ENCODE results near the gene WDTC1. TPM values are rescaled to one million over a fixed set of nuclear protein-coding genes. Genes with fewer than 3 reads are reported as not detected.

WDTC1 gene
- total RNA-seq, 2 donors from 2014 or later = 22.7 to 28.3 TPM

DNA sequence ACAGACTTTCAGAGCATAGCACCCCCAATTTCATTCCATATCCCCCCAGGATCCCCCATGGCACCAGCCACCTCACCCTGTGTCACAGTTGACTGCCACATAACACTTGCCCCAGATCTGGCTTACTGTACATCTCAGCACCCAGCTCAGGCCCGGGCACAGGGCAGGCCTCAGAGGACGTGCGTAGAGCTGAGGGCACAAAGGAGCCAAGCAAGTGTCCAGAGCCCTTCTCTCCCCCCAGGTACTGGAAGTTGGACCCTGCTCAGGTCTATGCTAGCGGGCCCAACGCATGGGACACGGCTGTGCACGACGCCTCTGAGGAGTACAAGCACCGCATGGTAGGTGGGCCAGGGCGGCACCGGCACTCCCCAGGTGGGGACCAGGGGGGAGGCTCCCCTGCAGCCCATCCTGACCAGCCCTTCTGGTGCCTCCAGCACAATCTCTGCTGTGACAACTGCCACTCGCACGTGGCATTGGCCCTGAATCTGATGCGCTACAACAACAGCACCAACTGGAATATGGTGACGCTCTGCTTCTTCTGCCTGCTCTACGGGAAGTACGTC, 99.4 kb downstream of the WDTC1 start:
- WGBS, 2 donors = 87 to 100% methylated on average over 1 to 17 of the region's 17 CpGs
- Histone ChIP-seq H3K27ac (no peak overlapping the region), H3K27me3 (no peaks in the 10 kb centered on the region), H3K4me1 (no peaks in the 10 kb centered on the region), H3K4me3 (no peak overlapping the region), H3K36me3 (replicated peaks in 1 of 2; ENCODE audit: insufficient read depth in 1 of 2, low read depth in 2 of 2) (peaks cover 0 to 21% of the 10 kb centered on the region in 2 donors), H3K9me3 (no peaks in the 10 kb centered on the region)
- no peak for DNase-seq
- no peak for ATAC-seq
- no peak for TF ChIP-seq POLR2A (IDR thresholded peaks at IDR 0.05)
- TF ChIP-seq, protein P1, sequence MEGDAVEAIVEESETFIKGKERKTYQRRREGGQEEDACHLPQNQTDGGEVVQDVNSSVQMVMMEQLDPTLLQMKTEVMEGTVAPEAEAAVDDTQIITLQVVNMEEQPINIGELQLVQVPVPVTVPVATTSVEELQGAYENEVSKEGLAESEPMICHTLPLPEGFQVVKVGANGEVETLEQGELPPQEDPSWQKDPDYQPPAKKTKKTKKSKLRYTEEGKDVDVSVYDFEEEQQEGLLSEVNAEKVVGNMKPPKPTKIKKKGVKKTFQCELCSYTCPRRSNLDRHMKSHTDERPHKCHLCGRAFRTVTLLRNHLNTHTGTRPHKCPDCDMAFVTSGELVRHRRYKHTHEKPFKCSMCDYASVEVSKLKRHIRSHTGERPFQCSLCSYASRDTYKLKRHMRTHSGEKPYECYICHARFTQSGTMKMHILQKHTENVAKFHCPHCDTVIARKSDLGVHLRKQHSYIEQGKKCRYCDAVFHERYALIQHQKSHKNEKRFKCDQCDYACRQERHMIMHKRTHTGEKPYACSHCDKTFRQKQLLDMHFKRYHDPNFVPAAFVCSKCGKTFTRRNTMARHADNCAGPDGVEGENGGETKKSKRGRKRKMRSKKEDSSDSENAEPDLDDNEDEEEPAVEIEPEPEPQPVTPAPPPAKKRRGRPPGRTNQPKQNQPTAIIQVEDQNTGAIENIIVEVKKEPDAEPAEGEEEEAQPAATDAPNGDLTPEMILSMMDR (IDR thresholded peaks at IDR 0.05) = no peak
- intact Hi-C loops (cut with DNase I) = no loop called here

DNA sequence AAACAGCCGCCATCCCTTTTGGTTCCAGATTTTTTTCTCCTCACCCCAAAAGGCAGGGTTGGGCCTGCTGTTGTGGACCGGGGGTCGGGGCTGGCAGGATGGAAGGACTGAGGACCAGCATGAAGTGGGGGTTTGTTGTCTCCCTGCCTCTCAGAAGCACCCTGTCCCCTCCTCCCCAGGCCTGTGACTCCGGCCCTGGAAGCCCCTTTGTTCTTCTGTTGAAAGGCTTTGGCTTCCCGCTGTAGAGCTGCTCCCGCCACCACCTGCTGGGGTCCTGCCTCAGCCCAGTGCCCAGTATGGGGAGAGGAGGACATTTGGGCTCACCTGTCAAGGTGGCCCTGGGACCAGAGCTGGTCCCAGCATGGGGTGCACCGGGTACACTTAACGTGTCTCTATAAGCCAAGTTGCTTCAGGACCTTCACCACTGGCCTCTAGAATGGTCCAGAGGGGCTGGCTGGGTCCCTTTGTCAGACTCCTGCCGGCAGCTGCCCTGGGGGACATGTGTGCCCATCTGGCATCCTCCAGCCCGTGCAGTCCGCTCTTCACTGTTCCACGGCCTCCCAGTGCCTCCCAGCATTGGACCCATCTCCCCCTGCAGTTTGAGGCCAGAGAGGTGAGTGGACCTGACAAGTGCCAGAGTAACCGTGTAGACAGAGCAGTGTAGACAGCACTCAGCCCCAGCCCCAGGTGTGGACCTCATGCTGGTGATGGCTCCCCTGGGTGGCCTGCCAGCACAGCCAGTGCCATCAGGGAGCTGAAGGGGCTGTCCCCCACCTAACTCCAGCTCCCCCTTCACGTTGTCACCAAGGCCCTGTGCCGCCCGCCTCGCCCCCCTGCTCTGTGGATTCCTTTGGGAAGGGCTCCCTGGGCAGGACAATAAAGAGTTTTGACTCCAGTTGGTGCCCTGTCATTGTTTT, 101.3 kb downstream of the WDTC1 start:
- no peak overlapping the region for H3K27ac ChIP-seq
- DNase-seq = no peak
- ATAC-seq = no peak
- no peaks in the 10 kb centered on the region for H3K9me3 ChIP-seq
- intact Hi-C loops (cut with DNase I) = no loop called here
- no peaks in the 10 kb centered on the region for H3K27me3 ChIP-seq
- peaks cover 2% of the 10 kb centered on the region for H3K4me1 ChIP-seq
- no peak overlapping the region for H3K4me3 ChIP-seq
- peaks cover 0 to 21% of the 10 kb centered on the region in 2 donors for H3K36me3 ChIP-seq (replicated peaks in 1 of 2; ENCODE audit: insufficient read depth in 1 of 2, low read depth in 2 of 2)
- TF ChIP-seq, protein P1 (IDR thresholded peaks at IDR 0.05) = no peak
- no peak for TF ChIP-seq POLR2A (IDR thresholded peaks at IDR 0.05)
- 88 to 94% methylated on average over 15 of the region's 17 CpGs for WGBS, 2 donors

DNA sequence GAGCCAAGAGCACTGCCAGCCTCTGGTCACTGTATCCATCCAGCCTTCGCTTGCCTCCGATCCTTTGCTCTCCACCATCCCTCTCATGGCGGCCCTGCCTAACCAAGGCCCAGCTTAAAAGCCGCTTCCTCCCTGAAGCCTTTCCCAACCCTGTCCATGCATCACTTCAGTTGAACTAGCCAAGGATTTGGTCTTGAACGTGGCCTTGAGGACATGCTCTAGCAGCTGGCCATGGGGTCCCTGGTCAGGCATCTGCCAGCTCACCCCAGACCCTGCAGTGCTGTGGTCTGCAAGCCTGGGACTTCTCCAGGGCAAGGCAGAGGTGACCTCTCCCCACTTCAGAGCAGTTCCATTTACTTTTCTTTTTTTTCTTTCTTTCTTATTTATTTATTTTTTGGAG, 102.3 kb downstream of the WDTC1 start:
- ATAC-seq (no peak), DNase-seq (no peak)
- Histone ChIP-seq H3K4me1 (peaks cover 12% of the 10 kb centered on the region), H3K9me3 (no peaks in the 10 kb centered on the region), H3K36me3 (replicated peaks in 1 of 2; ENCODE audit: insufficient read depth in 1 of 2, low read depth in 2 of 2) (peaks cover 0 to 21% of the 10 kb centered on the region in 2 donors), H3K4me3 (no peak overlapping the region), H3K27ac (no peak overlapping the region), H3K27me3 (no peaks in the 10 kb centered on the region)
- TF ChIP-seq POLR2A (IDR thresholded peaks at IDR 0.05) = no peak
- TF ChIP-seq, protein P1 (IDR thresholded peaks at IDR 0.05) = no peak
- intact Hi-C loops (cut with DNase I) = no loop called here
- WGBS, 2 donors = 90% methylated on average over 5 of the region's 5 CpGs

DNA sequence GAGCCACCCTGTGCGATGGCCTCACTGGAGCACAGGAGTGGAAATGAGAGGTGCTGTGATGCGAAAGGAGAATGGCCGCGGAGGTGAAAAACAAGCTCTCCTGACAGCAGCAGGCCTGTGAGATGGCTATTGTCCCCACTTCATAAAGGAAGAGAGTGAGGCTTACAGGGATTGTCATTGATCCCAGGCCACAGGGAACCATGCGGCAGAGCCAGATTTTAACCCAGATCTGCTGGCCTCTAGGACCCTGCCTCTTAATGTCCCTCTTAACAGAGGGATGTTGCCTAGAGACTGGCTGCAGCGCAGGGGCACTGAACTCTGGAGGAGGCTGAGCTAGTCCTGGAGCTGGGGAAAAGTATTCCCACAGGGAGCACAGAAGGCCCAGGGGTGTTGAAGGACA, 104.3 kb downstream of the WDTC1 start:
- intact Hi-C loops (cut with DNase I) = no loop called here
- ATAC-seq = no peak
- Histone ChIP-seq H3K4me1 (peaks cover 13% of the 10 kb centered on the region), H3K27me3 (no peaks in the 10 kb centered on the region), H3K9me3 (no peaks in the 10 kb centered on the region), H3K4me3 (no peak overlapping the region), H3K36me3 (replicated peaks in 1 of 2; ENCODE audit: insufficient read depth in 1 of 2, low read depth in 2 of 2) (peaks cover 0 to 13% of the 10 kb centered on the region in 2 donors), H3K27ac (no peak overlapping the region)
- WGBS, 2 donors = 90 to 96% methylated on average over 4 to 6 of the region's 6 CpGs
- TF ChIP-seq, protein P1 (IDR thresholded peaks at IDR 0.05) = no peak
- TF ChIP-seq POLR2A (IDR thresholded peaks at IDR 0.05) = no peak
- DNase-seq = no peak

Data from body of pancreas (tissue), 4 donors.